Psoas muscle (tissue), 7 donors: Measurements from ENCODE around the gene PHAF1. TPM values are rescaled to one million over a fixed set of nuclear protein-coding genes. Genes with fewer than 3 reads are reported as not detected.

ENCODE experiments used
- polyA plus RNA-seq, 3 donors: library from polyadenylated mRNA; stranded (reverse); fragments of 200-250 nt; gene quantifications; one replicate each; pipeline ENCODE4 v1.2.3, GENCODE V29; 2013
- total RNA-seq, 4 donors: library from RNA; stranded (reverse); fragmentation: NEBNext Ultra II Directional in 2 of 4; extraction: Animal tissue kit (Norgen Biotek cat#: 25700) in 2 of 4; gene quantifications; one replicate each; pipeline versions ENCODE4 v1.2.1 to v1.2.4, GENCODE V29; 2021 to 2023
- donor health status: healthy with polysubstance abuse.
- donor health status: DM: no; HTN: no; CAD: no; lungs with moderate emphysema.
- donor health status: Bipolar disorder and iron deficiency.
- donor health status: healthy.
- donor health status: DM: no; HTN: no; CAD: no.
- donor health status: DM: no; HTN: no; CAD: no.
- donor health status: DM: yes; HTN: yes; CAD: no.

PHAF1 gene
- total and polyA plus RNA-seq, 7 donors = 12.2 to 60.4 (median 15.4) TPM

Other genes with a start within 250 kb of the PHAF1 start
- gene PDP2, start 229.4 kb upstream of the PHAF1 start, total RNA-seq = 1 to 10 TPM; 3.0 to 5.2 (median 4.3) TPM
- gene PDP2, start 229.4 kb upstream of the PHAF1 start, polyA plus RNA-seq = 1 to 10 TPM; 1.0 to 2.5 (median 2.0) TPM
- gene CDH16, start 191.1 kb upstream of the PHAF1 start, total RNA-seq = 1 to 10 TPM in 1 of 4 donors, under 1 TPM in 1, not detected in 2; 0.53 to 3.3 TPM
- gene CDH16, start 191.1 kb upstream of the PHAF1 start, polyA plus RNA-seq = under 1 TPM; 0.65 to 0.78 (median 0.75) TPM
- 1,000 to 10,000 TPM in 1 of 4 donors, 100 to 1,000 TPM in 3; 164 to 2,869 (median 749) TPM for gene RRAD, start 184.4 kb upstream of the PHAF1 start, total RNA-seq
- 100 to 1,000 TPM; 168 to 304 (median 293) TPM for gene RRAD, start 184.4 kb upstream of the PHAF1 start, polyA plus RNA-seq
- 100 to 1,000 TPM; 145 to 346 (median 248) TPM for gene CIAO2B, start 175.5 kb upstream of the PHAF1 start, total RNA-seq
- 100 to 1,000 TPM; 431 to 818 (median 460) TPM for gene CIAO2B, start 175.5 kb upstream of the PHAF1 start, polyA plus RNA-seq
- gene CES2, start 174.4 kb upstream of the PHAF1 start, total RNA-seq = 10 to 100 TPM; 22.7 to 92.8 (median 57.6) TPM
- 10 to 100 TPM; 12.8 to 22.4 (median 21.6) TPM for gene CES2, start 174.4 kb upstream of the PHAF1 start, polyA plus RNA-seq
- 10 to 100 TPM in 3 of 4 donors, 1 to 10 TPM in 1; 9.7 to 15.2 (median 13.5) TPM for gene CES3, start 148.7 kb upstream of the PHAF1 start, total RNA-seq
- gene CES3, start 148.7 kb upstream of the PHAF1 start, polyA plus RNA-seq = 1 to 10 TPM in 2 of 3 donors, under 1 TPM in 1; 0.48 to 8.7 (median 8.5) TPM
- gene CES4A, start 121.4 kb upstream of the PHAF1 start, total RNA-seq = 10 to 100 TPM in 2 of 4 donors, 1 to 10 TPM in 2; 6.0 to 41.3 (median 10.4) TPM
- 1 to 10 TPM; 4.2 to 5.5 (median 4.4) TPM for gene CES4A, start 121.4 kb upstream of the PHAF1 start, polyA plus RNA-seq
- 10 to 100 TPM; 32.2 to 66.1 (median 56.7) TPM for gene CBFB, start 80.8 kb upstream of the PHAF1 start, total RNA-seq
- 10 to 100 TPM; 24.3 to 56.3 (median 51.4) TPM for gene CBFB, start 80.8 kb upstream of the PHAF1 start, polyA plus RNA-seq
- 1 to 10 TPM in 3 of 4 donors, under 1 TPM in 1; 0.69 to 4.1 (median 2.3) TPM for gene B3GNT9, start 41.1 kb downstream of the PHAF1 start, total RNA-seq
- 1 to 10 TPM in 1 of 3 donors, under 1 TPM in 2; 0.75 to 1.8 (median 0.86) TPM for gene B3GNT9, start 41.1 kb downstream of the PHAF1 start, polyA plus RNA-seq
- 1 to 10 TPM; 3.9 to 6.7 (median 5.9) TPM for gene TRADD, start 50.0 kb downstream of the PHAF1 start, total RNA-seq
- 10 to 100 TPM in 2 of 3 donors, 1 to 10 TPM in 1; 7.4 to 14.2 (median 10.7) TPM for gene TRADD, start 50.0 kb downstream of the PHAF1 start, polyA plus RNA-seq
- gene FBXL8, start 50.0 kb downstream of the PHAF1 start, total RNA-seq = 1 to 10 TPM; 4.5 to 8.6 (median 5.9) TPM
- gene FBXL8, start 50.0 kb downstream of the PHAF1 start, polyA plus RNA-seq = 1 to 10 TPM; 5.1 to 8.0 (median 5.9) TPM
- 10 to 100 TPM; 44.3 to 97.3 (median 57.6) TPM for gene HSF4, start 54.8 kb downstream of the PHAF1 start, total RNA-seq
- 10 to 100 TPM; 15.1 to 47.8 (median 47.4) TPM for gene HSF4, start 54.8 kb downstream of the PHAF1 start, polyA plus RNA-seq
- 100 to 1,000 TPM in 2 of 4 donors, 10 to 100 TPM in 2; 53.6 to 114 (median 88.0) TPM for gene NOL3, start 60.6 kb downstream of the PHAF1 start, total RNA-seq
- 100 to 1,000 TPM in 1 of 3 donors, 10 to 100 TPM in 2; 90.6 to 133 (median 93.9) TPM for gene NOL3, start 60.6 kb downstream of the PHAF1 start, polyA plus RNA-seq
- gene MATCAP1, start 74.0 kb downstream of the PHAF1 start, total RNA-seq = 1 to 10 TPM; 5.9 to 8.0 (median 6.6) TPM
- gene MATCAP1, start 74.0 kb downstream of the PHAF1 start, polyA plus RNA-seq = 1 to 10 TPM; 4.2 to 9.7 (median 4.5) TPM
- 1 to 10 TPM in 3 of 4 donors, under 1 TPM in 1; 0.91 to 1.9 (median 1.2) TPM for gene EXOC3L1, start 80.2 kb downstream of the PHAF1 start, total RNA-seq
- gene EXOC3L1, start 80.2 kb downstream of the PHAF1 start, polyA plus RNA-seq = 1 to 10 TPM in 1 of 3 donors, under 1 TPM in 2; 0.84 to 3.4 (median 0.97) TPM
- 10 to 100 TPM; 22.6 to 56.2 (median 45.9) TPM for gene E2F4, start 82.2 kb downstream of the PHAF1 start, total RNA-seq
- gene E2F4, start 82.2 kb downstream of the PHAF1 start, polyA plus RNA-seq = 100 to 1,000 TPM in 1 of 3 donors, 10 to 100 TPM in 2; 45.0 to 106 (median 67.3) TPM
- under 1 TPM; 0.26 to 0.79 (median 0.42) TPM for gene ELMO3, start 89.2 kb downstream of the PHAF1 start, total RNA-seq
- under 1 TPM; 0.35 to 0.82 (median 0.53) TPM for gene ELMO3, start 89.2 kb downstream of the PHAF1 start, polyA plus RNA-seq
- gene TMEM208, start 117.2 kb downstream of the PHAF1 start, total RNA-seq = 10 to 100 TPM; 10.1 to 32.7 (median 20.5) TPM
- gene TMEM208, start 117.2 kb downstream of the PHAF1 start, polyA plus RNA-seq = 100 to 1,000 TPM in 1 of 3 donors, 10 to 100 TPM in 2; 64.3 to 111 (median 91.9) TPM
- 100 to 1,000 TPM in 3 of 4 donors, 10 to 100 TPM in 1; 61.5 to 154 (median 124) TPM for gene FHOD1, start 137.5 kb downstream of the PHAF1 start, total RNA-seq
- 10 to 100 TPM; 16.9 to 48.7 (median 27.2) TPM for gene FHOD1, start 137.5 kb downstream of the PHAF1 start, polyA plus RNA-seq
- 1 to 10 TPM in 3 of 4 donors, under 1 TPM in 1; 0.59 to 1.7 (median 1.4) TPM for gene SLC9A5, start 139.0 kb downstream of the PHAF1 start, total RNA-seq
- 1 to 10 TPM in 1 of 3 donors, under 1 TPM in 2; 0.52 to 1.1 (median 0.91) TPM for gene SLC9A5, start 139.0 kb downstream of the PHAF1 start, polyA plus RNA-seq
- gene PLEKHG4, start 169.6 kb downstream of the PHAF1 start, total RNA-seq = 1 to 10 TPM in 2 of 4 donors, under 1 TPM in 2; 0.28 to 1.9 (median 1.3) TPM
- gene PLEKHG4, start 169.6 kb downstream of the PHAF1 start, polyA plus RNA-seq = under 1 TPM; 0.60 to 1.00 (median 0.98) TPM
- not detected for gene KCTD19, start 216.8 kb downstream of the PHAF1 start, total RNA-seq
- gene KCTD19, start 216.8 kb downstream of the PHAF1 start, polyA plus RNA-seq = under 1 TPM in 1 of 3 donors, not detected in 2; 0.03 TPM
- not detected for gene LRRC36, start 216.9 kb downstream of the PHAF1 start, total RNA-seq
- gene LRRC36, start 216.9 kb downstream of the PHAF1 start, polyA plus RNA-seq = under 1 TPM; 0.06 to 0.25 (median 0.11) TPM